ENCODE results near the gene NAGPA.

The NAGPA gene

DNA sequence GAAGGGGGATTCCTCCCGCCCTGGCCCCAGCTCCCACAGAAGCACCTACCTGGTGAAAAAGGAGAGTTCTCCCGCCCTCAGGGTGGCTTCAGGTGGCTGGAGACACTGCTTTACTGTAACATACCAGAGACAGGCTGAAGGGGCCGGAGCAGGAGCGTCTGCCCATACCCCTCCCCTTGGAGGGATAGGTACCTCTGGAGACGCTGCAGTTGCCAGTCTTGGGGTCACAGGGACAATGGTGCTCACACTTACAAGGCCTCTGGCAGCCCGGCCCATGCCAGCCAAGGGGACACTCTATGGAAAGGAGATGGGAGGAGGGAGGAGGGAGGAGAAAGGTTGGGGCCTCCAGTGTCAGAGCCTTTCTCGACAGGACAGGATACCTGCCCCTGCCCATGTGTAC, 6.6 kb downstream of the NAGPA start:
- FAIRE-seq: no peak

DNA sequence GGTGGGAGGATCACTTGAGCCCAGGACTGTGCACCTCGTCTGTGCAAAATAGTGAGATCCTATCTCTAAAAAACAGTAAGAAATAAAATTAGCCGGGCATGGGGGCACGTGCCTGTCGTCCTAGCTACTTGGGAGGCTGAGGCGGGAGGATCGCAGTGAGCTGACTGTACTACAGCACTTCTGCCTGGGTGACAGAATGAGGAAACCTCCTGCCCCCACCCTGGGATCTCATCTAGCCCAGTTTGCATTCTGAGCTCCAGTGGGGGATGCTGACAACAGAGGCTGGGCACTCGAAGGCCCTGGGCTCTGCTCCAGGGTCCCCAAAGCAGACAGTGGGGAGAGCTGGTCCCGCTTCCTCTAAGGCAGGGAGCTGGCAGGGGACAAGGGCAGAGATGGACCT, 7.1 kb downstream of the NAGPA start:
- no peak for FAIRE-seq

DNA sequence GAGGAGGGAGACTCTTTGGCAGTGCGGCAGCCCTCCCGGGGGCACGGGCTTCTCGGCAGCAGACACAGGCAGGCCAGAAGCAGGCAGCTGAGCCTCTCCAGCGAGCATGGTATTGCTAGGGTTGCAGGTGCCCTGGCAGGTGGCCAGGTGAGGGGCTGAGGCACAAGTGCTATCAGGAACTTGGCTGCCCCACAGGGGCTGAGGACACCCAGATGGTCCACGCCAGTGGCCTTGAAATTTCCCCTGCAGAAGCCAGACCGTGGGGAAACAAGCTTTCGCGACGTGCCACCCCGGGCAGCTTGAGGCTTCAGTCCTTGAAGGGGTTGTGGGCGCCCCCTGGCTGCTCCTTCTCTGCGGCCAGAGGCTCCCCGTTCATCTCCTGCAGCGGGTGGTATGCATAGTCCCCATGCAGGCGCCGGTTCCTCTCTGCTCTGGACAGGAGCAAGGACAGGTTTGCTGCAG, 8.5 kb downstream of the NAGPA start:
- no peak for FAIRE-seq

DNA sequence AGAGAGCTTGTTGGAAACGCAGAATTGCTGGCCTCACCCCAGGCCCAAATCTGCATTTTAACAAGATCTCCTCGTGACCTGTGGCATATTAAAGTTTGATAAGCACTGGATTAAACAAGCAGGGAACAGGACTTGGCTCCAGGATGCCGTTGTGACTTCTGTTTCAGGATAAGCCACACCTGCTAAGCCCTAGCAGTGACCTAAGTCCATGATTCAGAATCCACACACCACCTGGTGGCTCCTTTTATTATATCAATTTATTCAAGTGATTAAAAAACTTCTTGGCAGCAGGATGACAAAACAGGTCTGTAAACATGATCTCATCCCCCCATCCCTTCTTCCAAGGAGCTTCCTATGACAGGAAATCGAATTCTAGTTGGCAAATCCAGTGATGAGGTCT, 9.1 kb downstream of the NAGPA start:
- no peak for FAIRE-seq

DNA sequence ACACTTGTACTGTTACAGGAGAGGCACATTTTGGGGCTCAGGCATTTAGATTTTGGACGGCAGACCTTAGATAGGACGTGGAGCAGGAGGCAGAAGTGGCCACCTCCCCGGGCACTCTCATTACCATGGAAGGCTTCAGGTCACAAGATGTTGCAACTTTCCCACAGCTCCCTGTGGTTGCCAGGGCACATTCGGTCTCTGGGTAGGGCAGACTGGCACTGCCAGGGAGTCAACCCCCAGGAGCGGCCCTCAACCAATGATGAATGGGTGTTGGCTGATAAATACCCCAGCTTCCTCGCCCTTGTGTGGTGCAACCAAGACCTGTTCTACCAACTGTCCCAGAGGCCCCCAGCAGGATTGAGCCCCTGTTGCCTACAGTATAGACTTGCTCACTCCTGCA, 11.2 kb downstream of the NAGPA start:
- FAIRE-seq: no peak

DNA sequence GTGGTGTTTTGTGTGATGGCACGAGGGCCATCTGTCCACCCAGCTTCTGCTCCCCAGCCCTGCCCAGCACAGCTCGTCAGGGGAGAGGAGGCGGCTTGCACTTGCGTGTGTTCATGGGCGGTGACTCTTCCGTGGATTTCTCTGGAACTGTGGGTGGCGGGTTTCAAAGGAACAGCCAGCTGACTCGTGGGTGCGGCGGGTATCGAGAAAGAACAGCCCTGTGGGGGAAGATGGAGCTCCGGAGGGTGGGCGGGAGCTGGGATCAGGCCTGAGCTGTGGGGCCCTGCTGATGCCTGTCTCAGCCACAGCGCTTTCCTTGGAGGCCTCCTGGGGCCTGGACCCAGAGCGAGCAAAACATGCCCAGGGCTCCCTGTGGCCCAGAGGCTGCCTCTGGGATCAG, 13.2 kb downstream of the NAGPA start:
- no peak for FAIRE-seq

DNA sequence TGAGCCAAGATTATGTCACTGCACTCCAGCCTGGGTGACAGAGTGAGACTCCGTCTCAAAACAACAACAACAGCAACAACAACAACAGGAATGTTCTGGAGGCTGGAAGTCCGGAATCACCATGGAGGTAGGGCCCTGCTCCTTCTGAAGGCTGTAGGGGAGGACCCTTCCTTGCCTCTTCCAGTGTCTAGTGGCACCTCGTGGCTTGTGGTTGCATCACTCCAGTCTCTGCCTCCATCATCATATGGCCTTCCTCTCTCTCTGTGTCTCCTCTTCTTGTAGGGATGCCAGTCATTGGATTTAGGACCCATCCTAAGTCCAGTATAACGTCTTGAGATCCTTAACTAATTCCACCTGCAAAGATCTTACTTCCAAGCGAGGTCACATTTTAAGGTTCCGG, 14.0 kb downstream of the NAGPA start:
- FAIRE-seq: no peak

DNA sequence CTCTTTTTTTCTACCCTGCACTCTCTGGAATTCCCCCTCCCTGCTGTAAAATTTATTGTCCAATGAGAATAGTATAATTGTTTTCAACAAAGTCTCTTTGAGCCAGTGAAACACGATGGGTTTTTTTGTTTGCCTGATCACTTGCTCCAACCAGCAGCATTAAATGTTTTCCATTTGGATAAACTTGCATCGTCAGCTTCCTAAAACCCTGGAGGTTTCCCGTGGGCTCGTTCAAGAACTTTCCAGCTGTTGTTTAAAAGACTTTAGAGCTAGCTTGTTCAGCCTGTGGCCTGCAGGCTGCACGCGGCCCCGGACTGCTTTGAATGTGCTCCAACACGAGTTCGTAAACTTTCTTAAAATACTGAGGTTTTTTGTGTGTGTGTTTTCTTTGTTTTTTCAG, 14.9 kb downstream of the NAGPA start:
- FAIRE-seq: no peak

DNA sequence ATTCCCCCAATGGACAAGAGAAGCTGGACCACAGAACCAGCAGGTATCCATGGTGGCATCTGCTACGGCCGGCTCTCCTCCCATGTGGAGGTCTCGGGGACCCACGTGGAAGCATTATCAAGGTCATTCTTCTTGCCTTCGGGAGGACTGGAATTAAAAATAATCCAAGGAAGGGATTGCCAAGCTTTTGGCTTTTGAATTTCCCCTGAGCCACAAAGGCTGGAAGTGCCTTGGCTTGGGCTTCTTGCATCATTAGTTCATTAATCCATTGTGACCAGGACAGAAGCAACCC, 16.1 kb downstream of the NAGPA start:
- no peak for FAIRE-seq

DNA sequence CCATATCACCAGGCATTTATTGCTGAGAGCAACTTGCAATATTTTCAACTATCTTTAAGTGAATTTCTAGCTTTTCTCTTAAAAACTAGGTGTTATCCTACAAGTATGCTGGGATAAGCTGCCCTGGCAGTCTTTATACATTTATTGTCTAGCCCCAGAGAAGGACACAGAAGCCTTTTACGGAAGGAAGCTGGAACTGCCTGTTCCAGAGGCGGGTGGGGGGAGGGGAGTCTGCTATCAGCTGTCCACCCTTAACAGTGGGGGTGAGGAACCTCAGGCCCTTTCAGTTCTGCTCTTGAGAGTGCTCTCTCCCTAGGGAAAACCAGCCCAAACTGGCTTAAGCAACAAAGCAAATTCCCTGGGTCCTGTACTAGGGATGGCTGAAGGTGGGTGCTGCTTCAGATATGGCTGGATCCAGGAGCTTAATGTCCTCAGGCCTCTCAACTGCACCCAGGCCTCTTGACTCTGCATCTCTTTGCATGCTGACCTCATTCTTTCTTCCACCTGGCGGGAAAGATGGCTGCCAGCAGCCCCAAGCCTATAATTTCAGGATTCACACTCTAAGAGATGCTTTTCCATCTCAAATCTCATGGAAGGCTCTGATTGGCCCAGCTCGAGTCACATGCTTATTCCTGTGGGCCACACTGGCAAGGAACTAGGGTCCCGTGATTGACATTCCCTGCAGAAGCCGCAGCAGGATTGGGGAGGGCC, 16.6 kb downstream of the NAGPA start:
- FAIRE-seq: no peak

DNA sequence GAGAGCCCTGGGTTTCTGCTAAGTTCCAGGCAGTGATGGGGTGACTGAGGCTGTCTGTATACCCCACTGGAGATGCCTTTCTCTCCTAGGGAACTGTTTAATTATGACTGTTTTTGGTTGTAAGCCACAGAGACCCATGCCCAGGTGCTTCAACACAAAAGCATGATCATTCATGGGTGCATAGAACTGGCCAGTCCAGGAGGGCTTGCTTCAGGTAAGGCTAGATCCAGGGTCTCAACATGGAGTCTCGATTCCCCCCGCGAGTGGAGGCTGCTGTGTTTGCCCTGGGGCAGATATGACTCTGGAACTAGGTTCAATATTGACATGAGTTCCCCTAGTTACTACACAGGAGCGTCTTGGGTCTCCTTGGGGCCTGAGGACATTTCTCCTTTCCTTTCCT, 17.8 kb downstream of the NAGPA start:
- no peak for FAIRE-seq

DNA sequence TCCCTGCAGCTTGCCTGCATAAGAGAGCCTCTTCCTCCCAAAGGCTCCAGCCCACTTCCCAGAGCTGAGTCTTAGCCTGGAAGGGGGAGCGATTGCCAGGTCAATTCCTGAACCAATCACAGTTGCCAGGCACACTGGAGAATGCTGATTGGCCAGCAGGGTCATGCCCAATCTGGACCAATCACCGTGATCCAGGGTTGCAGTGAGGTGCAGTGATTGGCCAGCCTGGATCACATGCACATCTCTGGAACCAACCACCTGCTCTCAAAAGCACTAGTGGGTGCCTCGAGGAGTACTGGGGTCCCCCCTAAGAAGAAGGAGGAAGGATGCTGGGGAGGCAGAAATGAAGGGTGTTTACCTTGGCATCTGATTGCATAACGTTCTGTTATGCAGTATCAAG, 18.4 kb downstream of the NAGPA start:
- no peak for FAIRE-seq

DNA sequence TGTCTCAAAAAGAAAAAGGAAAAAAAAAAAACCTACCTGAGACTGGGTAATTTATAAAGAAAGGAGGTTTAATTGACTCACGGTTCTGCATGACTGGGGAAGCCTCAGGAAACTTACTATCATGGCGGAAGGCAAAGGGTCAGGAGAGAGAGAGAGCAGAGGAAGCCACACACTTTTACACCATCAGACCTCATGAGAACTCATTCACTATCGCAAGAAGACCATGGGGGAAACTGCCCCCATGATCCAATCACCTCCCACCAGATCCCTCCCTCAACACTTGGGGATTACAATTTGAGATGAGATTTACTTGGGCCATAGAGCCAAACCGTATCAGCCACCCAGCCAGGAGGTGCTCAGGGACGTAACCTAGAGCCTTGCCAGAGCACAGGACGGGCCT, 20.8 kb downstream of the NAGPA start:
- FAIRE-seq: no peak

DNA sequence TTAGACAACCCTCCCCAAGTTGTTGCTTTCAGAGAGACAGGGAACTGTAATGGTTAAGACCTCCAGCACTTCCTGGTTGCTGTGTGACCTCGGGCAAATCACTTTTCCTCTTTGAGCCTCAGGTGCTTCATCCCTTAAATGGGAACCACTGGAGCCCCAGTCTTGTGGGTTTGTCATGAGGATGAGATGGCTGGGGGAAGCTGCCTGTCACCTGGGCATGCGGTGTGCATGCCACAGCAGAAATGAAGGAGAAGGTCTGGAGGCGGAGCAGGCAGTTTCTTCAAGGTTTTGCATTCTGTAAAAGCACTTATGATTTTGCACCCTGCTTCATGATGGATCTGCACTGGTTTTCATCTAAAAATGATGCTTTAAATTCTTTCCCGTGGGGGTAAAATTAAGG, 22.1 kb downstream of the NAGPA start:
- FAIRE-seq: no peak

DNA sequence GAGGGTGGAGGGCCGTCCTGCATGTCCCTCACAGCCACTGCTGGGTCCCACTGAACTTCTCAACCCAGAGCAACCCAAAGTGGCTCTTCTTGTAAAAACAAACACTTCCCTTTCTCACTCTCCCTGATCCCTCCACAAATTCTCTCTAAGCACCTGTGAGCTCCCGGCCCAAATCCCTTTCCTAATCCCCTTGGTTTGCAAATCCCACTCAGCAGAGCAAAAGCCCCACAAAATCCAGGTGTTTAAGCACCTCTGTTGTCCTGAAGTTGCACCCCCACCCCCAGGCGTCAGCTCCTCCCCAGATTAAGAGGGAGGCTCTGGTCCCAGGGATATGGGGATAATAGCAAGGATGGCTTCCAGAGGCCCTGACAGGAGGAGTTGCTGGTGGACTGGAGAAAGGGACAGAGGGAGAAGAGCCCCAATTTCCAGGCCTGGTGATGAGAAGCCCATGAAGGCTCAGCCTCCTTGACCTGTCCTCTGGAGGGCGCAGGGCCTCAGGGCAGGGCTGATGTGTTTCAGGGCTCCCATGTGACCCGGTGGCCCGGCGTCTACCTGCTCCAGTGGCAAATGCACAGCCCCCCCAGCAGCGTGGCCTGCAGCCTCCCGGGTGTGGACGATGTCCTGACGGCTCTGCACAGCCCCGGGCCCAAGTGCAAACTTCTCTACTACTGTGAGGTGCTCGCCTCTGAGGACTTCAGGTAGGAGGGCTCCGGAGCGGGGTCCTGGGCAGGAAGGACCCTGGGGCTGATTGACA, 23.0 kb downstream of the NAGPA start:
- no peak for FAIRE-seq

DNA sequence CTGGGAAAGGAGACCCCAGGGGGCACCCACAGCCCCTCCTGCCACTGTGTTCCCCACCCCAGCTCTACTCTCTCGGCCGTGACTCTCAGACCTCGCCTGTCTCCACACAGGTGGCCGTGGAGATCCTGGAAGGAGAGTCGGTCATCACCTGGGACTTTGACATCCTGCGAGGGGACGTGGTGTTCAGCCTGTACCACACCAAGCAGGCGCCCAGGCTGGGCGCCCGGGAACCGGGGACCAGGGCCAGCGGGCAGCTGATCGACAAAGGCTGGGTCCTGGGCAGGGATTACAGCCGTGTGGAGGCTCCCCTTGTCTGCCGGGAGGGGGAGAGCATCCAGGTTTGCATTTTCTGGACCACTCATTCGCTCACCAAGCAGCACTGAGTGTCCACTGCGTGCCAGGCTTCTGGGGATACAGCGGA, 25.4 kb downstream of the NAGPA start:
- FAIRE-seq: no peak

DNA sequence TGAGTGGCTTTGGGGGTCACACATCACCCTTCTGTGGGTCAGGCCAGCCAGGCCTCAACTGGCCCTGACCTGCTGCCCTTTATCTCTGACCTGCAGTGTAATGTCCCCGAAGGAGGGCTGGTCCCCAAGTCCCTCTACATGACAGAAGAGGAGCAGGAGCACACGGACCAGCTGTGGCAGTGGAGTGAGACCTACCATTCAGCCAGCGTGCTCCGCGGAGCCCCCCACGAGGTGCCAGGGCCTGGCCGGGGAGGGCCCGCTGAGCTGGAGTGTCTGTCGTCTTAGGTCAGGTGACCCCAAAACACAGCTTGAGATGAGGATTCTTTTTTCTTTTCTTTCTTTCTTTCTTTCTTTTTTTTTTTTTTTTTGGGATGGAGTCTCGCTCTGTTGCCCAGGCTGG, 26.5 kb downstream of the NAGPA start:
- FAIRE-seq: no peak

DNA sequence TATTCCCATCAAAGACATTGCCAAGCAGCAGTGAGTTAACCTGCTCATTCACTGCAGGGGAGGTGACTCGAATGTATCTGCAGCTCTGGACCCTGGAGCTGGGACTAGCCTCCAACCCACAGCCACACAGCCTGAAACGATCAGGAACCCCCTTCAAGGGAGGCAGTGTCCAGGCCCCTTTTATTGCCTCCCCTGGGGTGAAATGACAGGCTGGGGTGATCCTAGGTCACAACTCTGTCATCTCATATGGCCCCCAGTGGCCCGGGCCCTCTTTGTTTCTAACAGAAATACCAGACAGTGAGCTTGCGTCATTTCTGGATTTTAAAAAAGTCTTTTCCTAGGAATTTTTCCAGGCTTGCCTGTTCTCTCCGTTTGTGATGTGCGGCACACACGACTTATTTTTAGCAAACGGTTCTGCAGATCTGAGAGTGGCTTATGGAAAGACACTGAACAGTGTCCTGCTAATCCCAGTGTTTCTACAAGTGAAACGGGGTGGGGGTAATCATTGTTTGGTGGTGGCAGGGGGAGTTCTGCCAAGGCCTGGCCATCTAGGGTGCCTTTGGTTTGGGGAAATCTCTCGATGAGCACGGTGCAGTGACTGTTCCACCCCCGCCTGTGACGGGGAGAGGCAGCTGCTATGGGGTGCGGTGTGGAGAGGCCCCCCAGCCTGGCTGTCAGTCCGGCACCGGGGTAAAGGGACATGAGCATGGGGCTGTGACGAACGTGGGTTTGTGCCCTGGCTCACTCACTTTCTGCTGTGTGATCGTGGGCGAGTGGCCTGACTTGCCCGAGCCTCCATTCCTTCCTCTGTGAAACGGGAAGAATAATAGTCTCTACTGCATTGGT, 27.2 kb downstream of the NAGPA start:
- FAIRE-seq: no peak

DNA sequence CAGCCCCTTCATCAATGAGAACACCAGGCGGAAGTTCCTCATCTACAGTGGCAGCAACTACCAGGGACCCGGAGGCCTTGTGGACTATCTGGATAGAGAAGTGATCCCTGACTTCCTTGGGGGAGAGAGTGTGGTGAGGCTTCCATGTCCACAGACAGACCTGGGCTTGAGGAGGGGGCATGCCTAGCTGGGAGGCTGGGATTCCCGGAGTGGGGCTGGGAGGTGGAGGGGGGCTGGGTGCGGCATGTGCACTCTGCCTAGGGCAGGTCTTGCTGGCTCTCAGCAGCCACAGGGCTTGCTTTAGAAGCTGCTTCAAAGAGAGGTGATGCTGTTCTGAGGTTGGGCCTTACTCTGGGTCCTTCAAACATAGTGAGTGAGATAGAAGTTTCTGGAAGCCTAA, 27.8 kb downstream of the NAGPA start:
- FAIRE-seq: no peak

DNA sequence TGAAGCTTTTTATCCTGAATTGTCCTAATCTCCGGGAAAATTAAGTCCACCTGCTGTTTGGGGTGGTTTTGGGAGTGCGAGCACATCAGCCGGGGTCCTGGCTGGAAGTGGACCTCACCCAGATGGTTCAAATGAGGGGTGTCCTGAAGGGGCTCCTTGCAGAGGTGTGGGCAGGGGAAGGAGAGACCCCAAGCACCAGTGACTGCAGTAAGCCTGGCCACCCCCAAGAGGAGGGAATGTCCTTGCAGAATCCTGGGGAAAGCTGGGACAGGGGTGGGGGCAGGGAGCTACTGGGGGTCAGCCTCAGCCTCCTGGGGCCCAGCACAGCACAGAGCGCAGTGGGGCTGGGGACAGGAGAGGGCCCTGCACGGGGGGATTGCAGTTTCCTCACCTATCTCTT, 29.4 kb downstream of the NAGPA start:
- no peak for FAIRE-seq

DNA sequence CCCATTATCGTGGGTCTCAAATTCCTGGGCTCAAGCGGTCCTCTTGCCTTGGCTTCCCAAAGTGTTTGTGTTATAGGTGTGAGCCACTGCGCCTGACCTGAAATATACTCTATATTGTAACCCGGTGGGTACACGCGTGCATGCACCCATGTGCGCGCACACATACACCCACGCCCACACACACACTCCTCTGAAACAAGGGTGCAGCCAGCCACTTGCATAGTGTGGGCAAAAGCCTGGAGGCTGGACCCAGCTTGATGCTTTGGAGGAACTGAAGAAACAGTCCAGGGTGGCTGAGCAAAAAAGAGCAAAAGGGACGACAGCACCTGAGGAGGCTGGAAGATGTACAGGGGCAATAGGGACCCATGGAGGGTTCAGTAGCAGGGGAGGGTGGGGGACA, 29.9 kb downstream of the NAGPA start:
- FAIRE-seq: no peak

DNA sequence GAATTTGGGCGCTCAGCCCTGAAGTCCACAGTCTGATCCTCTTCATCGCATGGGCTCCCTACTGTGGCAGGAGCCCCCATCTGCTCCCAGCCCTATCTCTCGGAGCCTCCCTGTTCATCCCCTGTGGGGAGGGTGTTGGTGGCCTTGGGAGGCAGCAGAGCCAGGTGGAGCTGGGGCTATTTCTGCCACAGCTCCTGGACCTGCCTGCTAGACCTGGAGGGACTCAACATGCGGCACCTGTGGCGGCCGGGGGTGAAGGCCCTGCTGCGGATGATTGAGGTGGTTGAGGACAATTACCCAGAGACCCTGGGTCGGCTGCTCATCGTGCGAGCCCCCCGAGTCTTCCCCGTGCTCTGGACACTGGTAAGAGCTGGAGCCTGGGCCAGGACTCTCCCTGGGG, 30.5 kb downstream of the NAGPA start:
- FAIRE-seq: no peak

DNA sequence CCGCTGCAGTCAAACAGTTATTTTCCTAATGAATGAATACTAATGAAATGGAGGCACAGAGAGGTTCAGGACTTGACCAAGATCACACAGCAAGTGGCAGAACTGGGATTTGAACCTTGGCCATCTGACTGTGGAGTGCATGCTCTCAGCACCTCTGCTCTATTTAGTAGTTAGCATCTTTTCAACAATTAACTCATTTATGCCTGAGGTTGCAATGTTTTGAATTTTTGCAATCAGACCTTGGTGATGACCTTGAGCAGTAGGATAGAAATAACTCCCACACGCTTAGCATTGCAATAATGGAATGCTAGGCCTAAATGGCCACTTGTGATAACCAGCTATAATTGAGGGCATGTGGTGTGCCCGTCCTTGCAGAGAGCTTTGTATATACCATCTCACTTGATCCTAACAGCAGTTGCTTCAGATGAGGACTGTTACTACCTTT, 31.0 kb downstream of the NAGPA start:
- FAIRE-seq: no peak

DNA sequence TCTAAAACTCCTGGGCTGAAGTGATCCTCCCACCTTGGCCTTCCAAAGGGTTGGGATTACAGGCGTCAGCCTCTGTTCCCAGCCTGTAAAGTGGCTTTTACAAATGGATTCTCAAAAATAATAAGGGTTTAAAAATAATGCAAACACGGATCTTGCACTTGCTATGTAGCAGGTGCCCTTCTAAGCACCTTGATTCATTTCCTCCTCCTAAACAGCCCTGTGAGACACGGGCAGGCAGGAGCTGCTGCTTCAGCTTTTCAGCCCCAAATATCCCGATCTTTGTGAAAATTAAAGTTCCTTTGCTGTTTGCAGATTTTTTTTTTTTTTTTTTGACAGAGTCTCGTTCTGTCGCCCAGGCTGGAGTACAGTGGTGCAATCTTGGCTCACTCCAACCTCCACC, 31.7 kb downstream of the NAGPA start:
- no peak for FAIRE-seq

All from islet of Langerhans (tissue), 1 donor.